ENCODE measurements around the gene NOLC1. TPM values are rescaled to one million over a fixed set of nuclear protein-coding genes. Genes with fewer than 3 reads are reported as not detected.

NOLC1 gene
- total and polyA plus RNA-seq, 2 experiments from 2014 or later = 29.8 to 46.2 TPM

DNA sequence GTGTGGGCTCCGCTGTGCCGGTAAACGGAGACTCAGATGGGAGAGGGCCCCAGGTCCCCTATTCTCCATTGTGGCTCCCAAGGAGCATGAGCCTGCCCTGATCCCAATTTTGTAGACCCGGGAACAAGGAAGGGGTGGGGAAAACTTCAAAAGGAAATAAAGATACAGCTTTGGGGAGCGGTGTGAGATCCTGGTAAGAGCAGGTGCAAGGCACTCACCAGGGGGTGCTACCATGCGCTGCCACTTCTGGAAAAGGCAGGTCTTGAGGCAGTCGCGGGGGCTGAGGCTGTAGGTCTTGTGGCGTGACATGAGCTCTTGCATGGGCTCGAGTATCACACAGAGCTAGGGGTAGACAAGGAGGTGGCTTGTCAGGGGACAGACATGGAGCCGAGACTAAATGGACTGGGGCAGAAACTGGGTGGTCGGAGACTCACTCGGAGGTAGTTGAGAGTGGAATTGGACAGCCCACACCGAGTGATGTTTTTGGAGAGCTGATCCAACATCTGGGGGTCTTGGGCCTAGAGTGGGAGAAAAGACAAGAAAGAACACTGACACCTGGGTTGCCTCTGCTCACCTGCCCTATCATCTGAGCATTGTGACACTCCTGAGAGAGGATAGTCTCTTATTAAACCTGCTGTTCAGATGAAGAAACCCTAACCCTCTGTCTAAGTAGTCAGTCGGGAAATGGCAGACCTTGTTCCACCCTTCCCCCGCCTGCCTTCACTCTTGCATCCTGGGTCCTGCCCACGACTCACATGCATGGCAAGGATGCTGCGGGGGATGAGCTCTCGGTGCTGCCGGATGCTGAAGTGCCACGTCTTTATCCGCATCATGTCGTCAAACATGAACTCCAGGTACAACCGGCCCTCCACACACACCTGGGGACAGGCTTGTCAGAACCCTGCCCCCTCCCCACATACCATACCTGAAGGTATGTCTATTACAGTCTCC lies 42.7 kb upstream of the NOLC1 start:
- no peak for DNase-seq (ENCODE audit: low spot score)
- H3K79me2 ChIP-seq = peaks cover 43% of the 10 kb centered on the region
- no peak overlapping the region for H3K4me2 ChIP-seq
- no peak overlapping the region for H3K4me3 ChIP-seq
- H3K9me3 ChIP-seq (ENCODE audit: low read depth) = no peaks in the 10 kb centered on the region
- peaks cover 18% of the 10 kb centered on the region for H3K4me1 ChIP-seq (ENCODE audit: insufficient read depth)
- TF ChIP-seq, protein P1, sequence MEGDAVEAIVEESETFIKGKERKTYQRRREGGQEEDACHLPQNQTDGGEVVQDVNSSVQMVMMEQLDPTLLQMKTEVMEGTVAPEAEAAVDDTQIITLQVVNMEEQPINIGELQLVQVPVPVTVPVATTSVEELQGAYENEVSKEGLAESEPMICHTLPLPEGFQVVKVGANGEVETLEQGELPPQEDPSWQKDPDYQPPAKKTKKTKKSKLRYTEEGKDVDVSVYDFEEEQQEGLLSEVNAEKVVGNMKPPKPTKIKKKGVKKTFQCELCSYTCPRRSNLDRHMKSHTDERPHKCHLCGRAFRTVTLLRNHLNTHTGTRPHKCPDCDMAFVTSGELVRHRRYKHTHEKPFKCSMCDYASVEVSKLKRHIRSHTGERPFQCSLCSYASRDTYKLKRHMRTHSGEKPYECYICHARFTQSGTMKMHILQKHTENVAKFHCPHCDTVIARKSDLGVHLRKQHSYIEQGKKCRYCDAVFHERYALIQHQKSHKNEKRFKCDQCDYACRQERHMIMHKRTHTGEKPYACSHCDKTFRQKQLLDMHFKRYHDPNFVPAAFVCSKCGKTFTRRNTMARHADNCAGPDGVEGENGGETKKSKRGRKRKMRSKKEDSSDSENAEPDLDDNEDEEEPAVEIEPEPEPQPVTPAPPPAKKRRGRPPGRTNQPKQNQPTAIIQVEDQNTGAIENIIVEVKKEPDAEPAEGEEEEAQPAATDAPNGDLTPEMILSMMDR (IDR thresholded peaks at IDR 0.05; ENCODE audit: poor library complexity) = no peak
- TF ChIP-seq EZH2 (IDR thresholded peaks at IDR 0.05; ENCODE audit: borderline replicate concordance) (no peak), EZH2phosphoT487 (IDR thresholded peaks at IDR 0.05; ENCODE audit: low read depth, severe bottlenecking, unreplicated experiment) (no peak)
- H4K20me1 ChIP-seq (ENCODE audit: insufficient read depth, poor library complexity, severe bottlenecking) = peaks cover 54% of the 10 kb centered on the region
- H2AFZ ChIP-seq = no peak overlapping the region
- H3K27ac ChIP-seq = no peak overlapping the region
- WGBS (ENCODE audit: low lambda C conversion rate, missing lambda C conversion rate) = 94% methylated on average over 24 of the region's 24 CpGs
- no peaks in the 10 kb centered on the region for H3K9me2 ChIP-seq (replicated peaks; ENCODE audit: insufficient read depth)
- H3K36me3 ChIP-seq (replicated peaks; ENCODE audit: insufficient read depth, low read depth) = no peaks in the 10 kb centered on the region
- no peaks in the 10 kb centered on the region for H3K27me3 ChIP-seq

DNA sequence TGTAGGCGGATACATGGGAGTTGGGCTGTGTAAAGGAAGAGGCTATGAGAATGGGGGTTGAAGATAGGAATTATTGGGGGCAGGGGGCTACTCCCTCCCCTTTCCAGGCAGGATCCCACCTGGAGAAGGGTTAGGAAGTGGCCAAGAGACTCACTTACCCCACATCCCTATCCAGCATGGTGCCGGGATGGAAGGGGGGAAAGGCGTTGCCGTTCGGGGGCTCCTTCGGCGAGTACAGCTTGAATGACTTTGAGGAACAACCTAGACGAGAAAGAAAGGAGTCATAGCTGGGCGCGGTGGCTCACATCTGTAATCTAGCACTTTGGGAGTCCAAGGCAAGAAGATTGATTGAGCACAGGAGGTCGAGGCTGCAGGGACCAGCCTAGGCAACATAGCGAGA lies 40.9 kb upstream of the NOLC1 start:
- peaks cover 31% of the 10 kb centered on the region for H3K4me1 ChIP-seq (ENCODE audit: insufficient read depth)
- no peak for TF ChIP-seq EZH2 (IDR thresholded peaks at IDR 0.05; ENCODE audit: borderline replicate concordance)
- TF ChIP-seq EZH2phosphoT487 (IDR thresholded peaks at IDR 0.05; ENCODE audit: low read depth, severe bottlenecking, unreplicated experiment) = no peak
- TF ChIP-seq, protein P1 (IDR thresholded peaks at IDR 0.05; ENCODE audit: poor library complexity) = no peak
- no peak overlapping the region for H3K27ac ChIP-seq
- peaks cover 54% of the 10 kb centered on the region for H4K20me1 ChIP-seq (ENCODE audit: insufficient read depth, poor library complexity, severe bottlenecking)
- no peaks in the 10 kb centered on the region for H3K9me2 ChIP-seq (replicated peaks; ENCODE audit: insufficient read depth)
- H2AFZ ChIP-seq = no peak overlapping the region
- no peak for DNase-seq (ENCODE audit: low spot score)
- H3K27me3 ChIP-seq = no peaks in the 10 kb centered on the region
- 97% methylated on average over 12 of the region's 12 CpGs for WGBS (ENCODE audit: low lambda C conversion rate, missing lambda C conversion rate)
- no peaks in the 10 kb centered on the region for H3K36me3 ChIP-seq (replicated peaks; ENCODE audit: insufficient read depth, low read depth)
- H3K79me2 ChIP-seq = peaks cover 59% of the 10 kb centered on the region
- no peak overlapping the region for H3K4me3 ChIP-seq
- no peaks in the 10 kb centered on the region for H3K9me3 ChIP-seq (ENCODE audit: low read depth)
- no peak overlapping the region for H3K4me2 ChIP-seq

DNA sequence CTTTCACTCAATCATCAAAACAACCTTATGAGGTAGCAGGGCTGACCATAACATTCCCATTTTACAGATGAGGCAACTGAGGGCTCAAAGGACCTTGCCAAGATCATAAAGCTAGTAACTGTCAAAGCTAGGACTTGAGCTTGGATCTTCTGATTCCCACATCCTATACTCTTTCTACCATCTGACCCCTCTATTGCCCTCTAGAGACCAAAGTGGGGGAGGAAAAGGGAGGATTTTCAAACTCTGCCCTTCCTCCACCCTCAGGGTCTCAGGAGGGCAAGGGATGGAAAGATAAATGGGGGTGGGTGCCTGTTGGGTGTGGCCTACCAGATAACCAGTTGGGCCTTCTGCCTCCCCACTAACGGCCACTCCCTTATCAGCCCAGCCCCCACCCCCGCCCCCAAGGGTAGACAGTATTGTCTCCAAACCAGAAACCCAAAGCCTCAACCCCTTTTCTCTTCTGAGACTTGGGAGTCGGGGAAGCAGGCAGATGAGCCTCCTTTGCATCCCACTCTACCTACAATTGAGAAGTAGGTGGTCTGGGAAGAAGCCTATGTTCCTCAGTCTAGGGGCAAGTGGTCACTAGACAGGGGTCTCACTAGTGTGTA lies 39.9 kb upstream of the NOLC1 start:
- H3K27ac ChIP-seq = no peak overlapping the region
- H3K79me2 ChIP-seq = peaks cover 69% of the 10 kb centered on the region
- H3K36me3 ChIP-seq (replicated peaks; ENCODE audit: insufficient read depth, low read depth) = no peaks in the 10 kb centered on the region
- TF ChIP-seq, protein P1 (IDR thresholded peaks at IDR 0.05; ENCODE audit: poor library complexity) = no peak
- TF ChIP-seq EZH2phosphoT487 (IDR thresholded peaks at IDR 0.05; ENCODE audit: low read depth, severe bottlenecking, unreplicated experiment) (no peak), EZH2 (IDR thresholded peaks at IDR 0.05; ENCODE audit: borderline replicate concordance) (no peak)
- peak overlapping the region; percentile 78 for H3K4me2 ChIP-seq
- 38% methylated on average over 3 of the region's 3 CpGs for WGBS (ENCODE audit: low lambda C conversion rate, missing lambda C conversion rate)
- no peak for DNase-seq (ENCODE audit: low spot score)
- no peak overlapping the region for H3K4me3 ChIP-seq
- no peaks in the 10 kb centered on the region for H3K27me3 ChIP-seq
- H2AFZ ChIP-seq = no peak overlapping the region
- no peaks in the 10 kb centered on the region for H3K9me2 ChIP-seq (replicated peaks; ENCODE audit: insufficient read depth)
- H4K20me1 ChIP-seq (ENCODE audit: insufficient read depth, poor library complexity, severe bottlenecking) = peaks cover 51% of the 10 kb centered on the region
- H3K4me1 ChIP-seq (ENCODE audit: insufficient read depth) = peaks cover 41% of the 10 kb centered on the region
- no peaks in the 10 kb centered on the region for H3K9me3 ChIP-seq (ENCODE audit: low read depth)
